HuH-7.5 (cell line): Measurements from ENCODE around the gene SLC1A7.
"Not testable (repeated sequence)": the region's sequence is repeated elsewhere in the genome, so short reads cannot be mapped to it uniquely, and the experiment has no call there.

Experiments used
- DNase-seq: peaks from one replicate; pipeline ENCODE4 v3.0.0; 2011; ENCODE audit warnings: low spot score

Gene SLC1A7

DNA sequence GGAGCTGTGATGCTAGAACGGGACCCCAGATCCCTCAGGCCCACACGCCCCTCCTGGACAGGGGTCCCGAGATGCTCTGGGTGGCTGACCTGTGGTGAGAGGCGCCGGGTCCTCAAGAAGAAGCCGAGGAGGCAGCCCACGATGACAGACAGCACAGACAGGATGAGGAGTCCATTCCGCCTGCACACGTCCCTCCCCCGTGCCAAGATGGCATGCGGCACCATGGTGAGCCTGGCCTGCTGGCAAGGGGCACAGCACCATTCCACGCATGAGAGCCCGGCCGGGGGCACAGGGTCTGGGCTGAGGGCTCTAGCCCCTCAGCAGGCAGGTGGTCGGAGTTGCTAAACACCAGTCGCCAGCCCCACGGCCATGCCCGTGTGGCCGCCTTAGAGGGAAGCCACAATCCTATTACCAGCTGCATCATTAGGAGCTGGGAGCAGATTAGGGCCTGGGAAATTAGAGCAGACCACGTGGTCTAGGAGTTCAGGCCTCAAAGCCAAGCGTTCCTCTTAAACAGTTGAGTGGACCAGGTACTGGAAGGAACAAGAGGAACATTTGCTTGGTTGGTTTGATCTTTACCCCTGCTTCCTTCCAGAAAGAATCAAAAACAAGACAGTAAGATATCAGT lies at the start of gene SLC1A7:
SLC1A7 (minus strand) TSS at position 413 of the 628 bp plus-strand sequence; CDS start at position 224, 189 bp downstream.
- no peak for DNase-seq

DNA sequence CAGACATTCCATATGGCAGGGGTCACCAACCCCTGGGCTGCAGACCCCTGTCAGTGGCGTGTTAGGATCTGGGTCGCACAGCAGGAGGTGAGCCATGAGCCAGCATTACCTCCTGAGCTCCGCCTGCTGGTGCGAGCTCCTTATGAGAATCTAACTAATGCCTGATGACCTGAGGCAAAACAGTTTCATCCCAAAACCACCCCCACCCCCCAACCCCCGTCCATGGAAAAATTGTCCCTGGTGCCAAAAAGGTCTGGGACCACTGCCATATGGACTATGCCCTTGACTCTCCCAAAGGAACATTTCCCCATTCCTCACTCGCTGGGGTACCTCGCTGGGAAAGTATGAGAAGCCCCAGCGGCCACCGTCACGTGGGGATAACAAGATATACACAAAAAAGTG lies 47.8 kb upstream of the SLC1A7 start:
- DNase-seq = no peak

DNA sequence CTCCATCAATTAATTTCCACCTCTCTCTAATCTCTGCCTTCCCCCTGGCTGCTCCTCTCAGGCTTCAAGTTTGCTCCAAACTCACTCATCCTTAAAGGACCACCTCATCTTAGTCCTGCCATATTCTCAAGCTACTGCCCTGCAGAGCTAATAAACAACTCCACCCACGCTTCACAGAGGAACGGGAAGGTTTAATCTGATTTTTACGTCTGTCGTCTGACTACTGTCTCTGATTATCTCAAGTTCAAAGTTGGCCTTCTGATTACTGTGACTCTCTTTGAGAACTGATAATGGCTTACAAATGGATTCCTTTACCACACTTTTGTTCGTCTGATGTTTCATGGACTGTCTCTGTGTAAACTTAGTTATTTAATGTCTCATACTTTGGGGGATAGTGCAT lies 46.6 kb upstream of the SLC1A7 start:
- DNase-seq = no peak

DNA sequence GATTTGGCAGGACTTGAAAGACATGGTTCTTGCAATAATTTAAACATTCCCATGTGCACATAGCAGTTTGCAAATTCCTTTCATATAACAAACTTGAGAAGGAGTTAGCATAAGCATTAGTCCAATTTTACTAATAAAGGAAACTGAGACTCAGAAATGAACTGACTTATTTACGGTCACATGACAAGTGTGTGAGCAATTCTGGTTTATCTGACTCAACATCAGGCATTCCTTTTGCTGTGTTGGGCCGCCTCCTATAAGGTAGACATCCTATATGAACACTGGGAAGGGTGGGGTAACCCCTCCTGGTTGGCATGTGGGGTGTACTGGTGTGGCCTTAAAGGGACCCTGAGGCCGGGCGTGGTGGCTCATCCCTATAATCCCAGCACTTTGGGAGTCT lies 45.7 kb upstream of the SLC1A7 start:
- DNase-seq = no peak

GRCh38 chr1:53187401-53187800 lies 45.0 kb upstream of the SLC1A7 start:
- DNase-seq = no peak

DNA sequence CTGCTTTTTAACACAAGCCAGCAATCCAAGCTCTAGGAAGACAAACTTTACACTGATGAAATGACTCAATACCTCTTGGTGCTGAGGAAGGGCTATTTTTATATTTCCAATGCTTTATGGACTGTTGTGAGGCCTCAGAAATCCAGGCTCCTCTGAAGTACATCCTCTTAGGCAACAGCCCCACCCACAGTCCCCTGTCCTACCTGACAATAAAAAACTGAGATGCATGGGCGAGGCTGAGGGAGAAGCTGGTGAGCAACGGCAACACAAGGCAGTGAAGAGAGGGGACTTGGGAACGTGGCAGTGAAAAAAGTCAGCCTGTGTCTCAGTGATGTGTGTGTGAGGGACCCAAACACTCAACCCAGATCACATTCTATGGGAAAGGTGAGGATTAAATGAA lies 44.1 kb upstream of the SLC1A7 start:
- no peak for DNase-seq

DNA sequence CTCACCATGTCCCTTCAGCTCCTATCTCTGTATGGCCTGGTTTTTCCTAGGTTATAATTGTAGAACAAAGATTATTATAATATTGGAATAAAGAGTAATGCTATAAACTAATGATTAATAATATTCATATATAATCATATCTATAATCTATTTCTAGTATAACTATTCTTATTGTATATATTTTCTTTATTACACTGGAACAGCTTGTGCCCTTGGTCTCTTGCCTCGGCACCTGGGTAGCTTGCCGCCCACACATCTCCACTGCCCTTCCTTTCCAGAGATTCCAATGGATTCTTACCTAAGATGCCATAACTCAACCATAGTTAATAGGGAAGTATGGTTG lies 43.5 kb upstream of the SLC1A7 start:
- not testable (repeated sequence) for DNase-seq

DNA sequence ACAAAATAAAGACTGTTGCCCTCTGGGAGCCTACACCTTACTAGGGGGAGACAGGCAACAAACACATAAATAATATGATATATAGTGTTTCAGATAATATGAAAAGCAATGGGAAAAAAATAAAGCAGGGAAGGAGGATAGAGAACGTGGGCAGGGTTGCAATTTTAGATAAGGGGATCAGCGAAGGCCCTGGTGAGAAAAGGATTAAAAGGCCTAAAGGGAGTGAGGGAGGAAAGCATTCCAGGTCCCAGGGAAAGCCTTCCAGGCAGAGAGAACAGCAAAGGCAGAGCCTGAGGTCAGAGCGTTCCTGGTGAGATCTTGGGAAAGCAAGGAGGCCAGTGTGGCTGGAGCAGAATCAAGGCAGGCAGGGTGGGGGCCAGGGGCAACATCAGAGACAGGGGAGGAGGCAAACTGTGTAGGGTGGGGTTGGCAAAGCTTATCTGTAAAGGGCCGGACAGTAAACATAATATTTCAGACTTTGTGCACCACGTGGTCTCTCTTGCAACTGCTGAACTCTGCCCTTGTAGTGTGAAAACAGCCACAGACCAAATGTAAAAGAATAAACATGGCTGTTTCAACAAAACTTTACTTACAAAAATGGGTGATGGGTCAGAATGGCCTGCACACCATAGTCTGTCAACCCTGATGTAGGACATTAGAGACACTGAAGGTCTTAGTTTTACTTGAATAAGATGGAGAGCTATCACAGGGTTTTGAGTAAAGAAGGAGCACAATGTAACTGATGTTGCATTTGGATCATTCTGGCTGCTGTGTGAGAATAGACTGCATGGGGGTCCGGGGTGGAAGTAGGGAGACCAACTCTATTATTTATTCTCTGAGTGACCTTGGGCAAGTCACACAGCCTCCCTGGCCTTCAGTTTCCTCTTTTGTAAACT lies 40.9 kb upstream of the SLC1A7 start:
- DNase-seq = peak; percentile 53

DNA sequence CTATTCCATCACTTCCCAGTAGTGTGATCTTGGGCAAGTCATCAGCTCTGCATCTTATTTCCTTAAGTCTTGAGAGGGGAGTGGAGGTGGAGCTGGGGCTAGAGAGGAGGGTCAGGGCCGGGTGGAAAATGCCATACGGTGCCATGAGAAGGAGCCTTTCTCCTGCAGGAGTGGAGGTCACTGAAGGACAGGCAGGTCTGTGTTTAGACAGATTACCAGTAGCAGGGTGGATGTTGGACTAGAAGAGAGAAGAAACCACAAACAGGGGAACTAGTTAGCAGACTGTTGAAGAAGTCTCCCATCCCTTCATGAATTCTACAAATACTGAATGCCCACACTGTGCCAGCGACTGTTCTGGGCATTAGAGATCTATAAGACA lies 40.3 kb upstream of the SLC1A7 start:
- DNase-seq = no peak

DNA sequence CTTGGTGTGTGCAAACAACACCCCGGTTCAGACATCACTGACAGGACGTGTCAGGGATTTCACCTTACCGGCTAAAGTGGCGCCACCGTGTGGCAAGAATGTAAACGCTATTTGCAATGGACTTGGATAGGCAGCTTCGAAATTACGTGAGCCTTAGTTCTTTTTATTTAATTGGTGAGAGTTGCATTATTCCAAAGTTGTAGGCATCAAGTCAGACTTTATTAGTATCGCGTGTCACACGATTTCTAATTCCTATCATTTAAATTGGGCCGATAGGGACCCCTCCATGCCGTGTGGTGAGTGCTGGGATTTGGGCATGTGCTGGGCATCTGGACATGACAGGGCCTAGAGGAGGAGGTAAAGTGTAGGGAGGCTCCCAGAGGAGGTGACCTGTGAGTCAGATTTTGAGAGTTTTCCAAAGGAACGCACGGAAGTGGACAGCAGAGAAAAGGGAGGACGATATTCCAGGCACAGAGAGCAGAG lies 39.7 kb upstream of the SLC1A7 start:
- no peak for DNase-seq

DNA sequence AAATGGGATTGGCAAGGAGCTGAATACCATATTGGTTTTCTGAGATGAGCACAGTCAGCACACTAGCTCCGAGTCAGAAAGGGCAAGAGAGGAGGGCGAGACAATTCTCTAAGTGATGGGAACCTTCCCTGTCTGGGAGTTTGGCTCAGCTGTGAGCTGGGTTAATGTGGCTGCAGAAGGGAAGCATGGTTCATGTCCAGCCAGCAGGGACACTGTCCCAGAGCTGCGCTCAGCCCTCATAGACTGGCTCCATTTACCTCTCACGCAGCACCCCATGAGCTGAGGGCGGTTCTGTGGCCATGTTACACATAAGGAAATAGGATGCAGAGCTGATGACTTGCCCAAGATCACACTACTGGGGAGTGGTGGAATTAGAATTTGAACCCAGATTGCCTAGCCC lies 38.5 kb upstream of the SLC1A7 start:
- DNase-seq = no peak

DNA sequence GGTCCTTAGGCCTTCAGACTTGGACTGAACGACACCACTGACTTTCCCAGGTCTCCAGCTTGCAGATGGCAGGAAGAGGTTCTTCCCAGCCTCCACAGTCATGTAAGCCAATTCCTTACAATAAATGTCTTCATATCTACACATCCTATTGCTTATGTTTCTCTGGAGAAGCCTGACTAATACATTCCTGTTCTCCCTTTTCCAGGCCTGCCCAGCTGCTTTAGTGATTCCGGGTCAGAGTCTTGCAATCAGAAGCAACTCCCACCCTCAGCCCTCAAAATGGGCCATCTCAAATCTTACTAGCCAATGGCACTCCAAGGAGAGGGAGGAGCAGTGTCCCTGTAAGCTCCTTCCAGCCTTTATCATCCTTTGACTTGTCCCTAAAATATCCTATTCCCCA lies 37.8 kb upstream of the SLC1A7 start:
- no peak for DNase-seq

GRCh38 chr1:53176452-53177208 lies 34.2 kb upstream of the SLC1A7 start:
- DNase-seq = no peak

DNA sequence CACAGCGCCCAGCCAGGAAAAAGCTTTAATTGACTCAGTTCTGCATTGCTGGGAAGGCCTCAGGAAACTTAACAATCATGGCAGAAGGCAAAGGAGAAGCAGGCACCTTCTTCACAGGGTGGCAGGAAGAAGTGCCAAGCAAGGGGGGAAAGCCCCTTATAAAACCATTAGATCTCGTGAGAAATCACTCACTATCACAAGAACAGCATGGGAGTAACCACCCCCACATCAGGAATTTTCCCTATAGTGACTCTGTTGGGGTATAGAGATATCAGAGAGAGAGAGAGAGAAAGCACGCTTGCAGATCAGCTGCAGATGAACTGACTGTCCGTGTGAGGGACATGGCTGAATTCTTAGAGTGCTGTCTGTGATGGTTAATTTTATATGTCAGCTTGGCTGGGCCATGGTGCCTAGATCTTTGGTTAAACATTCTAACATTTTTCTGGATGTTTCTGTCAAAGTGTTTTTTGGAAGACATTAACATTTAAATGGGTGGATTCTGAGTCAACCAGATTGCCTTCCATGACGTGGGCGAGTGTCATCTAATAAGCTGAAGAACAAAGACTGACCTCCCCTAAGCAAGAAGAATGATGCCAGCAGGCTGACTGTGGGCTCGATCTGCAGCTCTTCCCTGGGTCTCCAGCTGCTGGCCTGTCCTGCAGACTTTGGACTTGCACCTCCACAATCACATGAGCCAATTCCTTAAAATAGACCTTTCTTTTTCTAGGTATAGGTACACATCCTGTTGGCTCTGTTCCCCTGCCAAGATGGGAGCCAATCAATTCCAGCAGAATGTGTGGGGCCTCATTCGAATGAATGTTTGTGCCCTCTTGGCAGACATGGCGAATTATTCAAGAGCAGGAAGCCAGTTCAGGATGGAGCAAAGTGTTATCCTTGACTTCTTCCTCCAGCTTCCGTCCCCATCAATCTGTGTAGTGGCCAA lies 32.8 kb upstream of the SLC1A7 start:
- no peak for DNase-seq

- DNase-seq = no peak
Measured at GRCh38 chr1:53172426-53173128, 30.1 kb upstream of the SLC1A7 start.

GRCh38 chr1:53166912-53167311 lies 24.5 kb upstream of the SLC1A7 start:
- no peak for DNase-seq

DNA sequence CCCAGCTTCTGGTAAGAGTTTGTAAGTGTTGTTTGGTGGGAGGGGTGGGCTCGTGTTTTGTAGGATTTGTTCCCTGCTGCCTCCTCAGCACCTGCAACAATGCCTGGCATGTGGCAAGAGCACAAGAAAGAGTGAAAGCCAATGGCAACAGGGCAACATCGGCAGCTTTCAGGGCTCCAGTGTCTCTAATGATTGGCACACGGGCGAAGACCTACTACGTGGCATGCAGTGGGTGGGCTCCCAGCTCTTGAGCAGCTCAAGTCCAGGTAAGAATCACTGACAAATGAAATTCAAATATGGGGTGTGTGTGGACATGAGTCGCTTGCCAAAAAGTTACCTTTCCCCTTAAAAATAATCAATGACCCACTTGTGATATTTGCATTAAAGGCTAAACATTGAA lies 23.9 kb upstream of the SLC1A7 start:
- DNase-seq = no peak

GRCh38 chr1:53165408-53165961 lies 23.0 kb upstream of the SLC1A7 start:
- no peak for DNase-seq

DNA sequence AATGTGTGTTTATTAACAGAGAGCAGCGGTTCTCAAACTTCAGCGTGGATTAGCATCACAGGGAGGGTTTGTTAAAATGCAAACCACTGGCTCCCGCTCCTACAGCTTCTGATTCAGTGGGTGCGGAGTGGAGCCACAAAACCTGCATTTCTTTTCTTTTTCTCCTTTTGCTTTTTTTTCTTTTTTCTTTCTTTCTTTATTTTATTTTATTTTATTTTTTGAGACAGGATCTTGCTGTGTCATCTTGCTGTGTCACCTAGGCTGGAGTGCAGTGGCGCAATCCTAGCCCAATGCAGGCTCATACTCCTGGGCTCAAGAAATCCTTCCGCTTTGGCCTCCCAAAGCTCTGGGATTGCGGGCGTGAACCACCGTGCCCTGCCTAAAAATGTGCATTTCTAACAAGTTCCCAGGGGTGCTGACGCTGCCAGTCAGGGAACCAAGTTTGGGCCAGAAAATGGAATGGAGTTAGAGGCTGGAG lies 20.9 kb upstream of the SLC1A7 start:
- DNase-seq = no peak

DNA sequence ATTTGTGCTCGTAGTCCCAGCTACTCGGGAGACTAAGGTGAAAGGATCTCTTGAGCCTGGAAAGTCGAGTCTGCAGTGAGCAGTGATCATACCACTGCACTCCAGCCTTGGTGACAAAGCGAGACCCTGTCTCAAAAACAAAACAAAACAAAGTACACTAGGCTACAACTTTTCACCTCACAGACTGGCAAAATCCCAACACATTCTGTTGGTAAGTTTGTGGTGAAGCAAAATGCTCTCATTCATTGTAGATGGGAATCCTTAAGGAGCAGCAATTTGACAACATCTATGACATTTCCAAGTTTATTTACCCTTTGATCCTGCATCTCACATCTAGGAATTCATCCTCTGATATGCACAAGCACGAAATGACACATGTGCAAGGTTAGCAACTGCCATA lies 20.2 kb upstream of the SLC1A7 start:
- no peak for DNase-seq
